SK-N-SH (cell line): ENCODE results near the gene PEX26. TPM values are rescaled to one million over a fixed set of nuclear protein-coding genes. Genes with fewer than 3 reads are reported as not detected.

Source experiments
- CTCF ChIA-PET: fragments of 300-600, 350-600 bp; formaldehyde crosslinking; extraction: SDS; loops from one replicate; lab custom pipeline; 2021; lab: Yijun Ruan, JAX
- POLR2A ChIA-PET: fragments of 350-600 bp; sonication (Branson Sonifier 250); formaldehyde crosslinking; extraction: SDS; loops from one replicate; lab custom pipeline; 2020; ENCODE audit warnings: antibody characterized with exemption, inconsistent platforms; lab: Yijun Ruan, JAX
- DNase-seq: peaks from one replicate; pipeline ENCODE4 v3.0.0; 2012
- H2AFZ ChIP-seq: fragments of 200-600 bp; sonication (generic); 2 replicates; pipeline ENCODE4 v1.8.1; 2016; ENCODE audit warnings: antibody characterized with exemption, mild to moderate bottlenecking, low read depth
- H3F3A ChIP-seq: fragments of 200-600 bp; sonication (generic); replicated peaks from 2 replicates; pipeline ENCODE3; 2016; ENCODE audit warnings: antibody characterized with exemption, mild to moderate bottlenecking; ENCODE audit not compliant: insufficient read depth
- H3K27ac ChIP-seq, 2 experiments: fragments of 200-500 bp in 1 of 2; fragments of 200-600 bp in 1 of 2; sonication (Bioruptor generic) in 1 of 2; sonication (generic), shearing (Covaris generic) in 1 of 2; 2 replicates each; pipeline versions ENCODE4 v1.5.1 to v1.6.1; 2014 to 2016; ENCODE audit warnings: low read depth in 2 of 2, inconsistent platforms in 1 of 2, low read length in 1 of 2, mild to moderate bottlenecking in 1 of 2, mixed read lengths in 1 of 2
- H3K27me3 ChIP-seq: fragments of 200-600 bp; sonication (generic), shearing (Covaris generic); 2 replicates; pipeline ENCODE4 v1.6.1; 2016; ENCODE audit warnings: mixed run types; ENCODE audit not compliant: insufficient read depth
- H3K36me3 ChIP-seq, 2 experiments: fragments of 200-500 bp in 1 of 2; fragments of 200-600 bp in 1 of 2; sonication (Bioruptor generic) in 1 of 2; sonication (generic) in 1 of 2; replicated peaks in 1 of 2; 2 replicates each; pipeline versions ENCODE3 to v1.5.1; 2014 to 2016; ENCODE audit warnings: low read length in 1 of 2, mild to moderate bottlenecking in 1 of 2; ENCODE audit not compliant: insufficient read depth in 2 of 2, control insufficient read depth in 1 of 2
- H3K4me1 ChIP-seq, 2 experiments: fragments of 200-500 bp in 1 of 2; fragments of 200-600 bp in 1 of 2; sonication (Bioruptor generic) in 1 of 2; sonication (generic), shearing (Covaris generic) in 1 of 2; 2 replicates each; pipeline versions ENCODE4 v1.5.1 to v1.6.1; 2014 to 2016; ENCODE audit warnings: low read depth in 1 of 2, low read length in 1 of 2, mixed run types in 1 of 2; ENCODE audit not compliant: insufficient read depth in 2 of 2, control insufficient read depth in 1 of 2
- H3K4me2 ChIP-seq: fragments of 200-600 bp; sonication (generic), shearing (Covaris generic); 2 replicates; pipeline ENCODE4 v1.6.1; 2017; ENCODE audit warnings: mixed run types
- H3K4me3 ChIP-seq, 2 experiments: fragments of 200-500 bp in 1 of 2; fragments of 200-600 bp in 1 of 2; sonication (Bioruptor generic) in 1 of 2; sonication (generic), shearing (Covaris generic) in 1 of 2; 2 replicates each; pipeline versions ENCODE4 v1.5.1 to v1.8.1; 2014 to 2016; ENCODE audit warnings: low read depth in 2 of 2, inconsistent platforms in 1 of 2, low read length in 1 of 2, mild to moderate bottlenecking in 1 of 2, mixed read lengths in 1 of 2, moderate library complexity in 1 of 2
- H3K79me2 ChIP-seq: fragments of 200-600 bp; sonication (generic); 2 replicates; pipeline ENCODE4 v1.8.1; 2017; ENCODE audit warnings: mild to moderate bottlenecking; ENCODE audit not compliant: insufficient read depth
- H3K9ac ChIP-seq: fragments of 200-600 bp; sonication (generic); 2 replicates; pipeline ENCODE4 v1.6.1; 2017; ENCODE audit warnings: mixed run types
- H3K9me2 ChIP-seq: fragments of 200-600 bp; sonication (generic); 2 replicates; pipeline ENCODE4 v1.6.1; 2017; ENCODE audit warnings: mixed run types
- H3K9me3 ChIP-seq: fragments of 200-600 bp; sonication (generic); 2 replicates; pipeline ENCODE4 v1.6.1; 2017; ENCODE audit warnings: mixed run types, mild to moderate bottlenecking, moderate library complexity
- H4K20me1 ChIP-seq: fragments of 200-600 bp; sonication (generic); 2 replicates; pipeline ENCODE4 v1.6.1; 2017; ENCODE audit warnings: mild to moderate bottlenecking, mixed run types; ENCODE audit not compliant: insufficient read depth
- ELF1 ChIP-seq: IDR thresholded peaks from 2 replicates; pipeline ENCODE4 v1.4.0; 2012
- FOSL2 ChIP-seq: IDR thresholded peaks from 2 replicates; pipeline ENCODE4 v1.4.0; 2012; ENCODE audit warnings: low read depth, mild to moderate bottlenecking, moderate library complexity, borderline replicate concordance
- FOXJ3 ChIP-seq: sonication (generic); formaldehyde crosslinking; IDR thresholded peaks from 2 replicates; pipeline ENCODE4 v1.5.1; 2020; ENCODE audit warnings: mild to moderate bottlenecking, missing genetic modification reagents
- GABPA ChIP-seq: IDR thresholded peaks from 2 replicates; pipeline ENCODE4 v1.4.0; 2012; ENCODE audit warnings: low read depth, mild to moderate bottlenecking
- GATA2 ChIP-seq: sonication (generic); formaldehyde crosslinking; IDR thresholded peaks from 2 replicates; pipeline ENCODE4 v1.5.0; 2020; ENCODE audit warnings: mild to moderate bottlenecking, missing genetic modification reagents
- JUND ChIP-seq: IDR thresholded peaks from 2 replicates; pipeline ENCODE4 v1.4.0; 2012
- MAX ChIP-seq: IDR thresholded peaks from 2 replicates; pipeline ENCODE4 v1.4.0; 2012; ENCODE audit warnings: low read depth
- MXI1 ChIP-seq: IDR thresholded peaks from 2 replicates; pipeline ENCODE4 v1.6.1; 2012; ENCODE audit warnings: mild to moderate bottlenecking, low read depth, low read length, improper control_type of control experiment
- RXRA ChIP-seq: IDR thresholded peaks from 2 replicates; pipeline ENCODE4 v1.4.0; 2012; ENCODE audit warnings: low read depth, mild to moderate bottlenecking, borderline replicate concordance
- TAF1 ChIP-seq: IDR thresholded peaks from 2 replicates; pipeline ENCODE4 v1.6.1; 2012; ENCODE audit warnings: low read depth, mild to moderate bottlenecking, low read length, moderate library complexity, borderline replicate concordance
- TEAD4 ChIP-seq: IDR thresholded peaks from 2 replicates; pipeline ENCODE4 v1.4.0; 2012; ENCODE audit warnings: mild to moderate bottlenecking, borderline replicate concordance; ENCODE audit not compliant: insufficient read depth
- YY1 ChIP-seq: IDR thresholded peaks from 2 replicates; pipeline ENCODE4 v1.4.0; 2012; ENCODE audit warnings: low read depth, mild to moderate bottlenecking
- WGBS: methylation state at CpG from one replicate; pipeline ENCODE4 v1.1.6; 2017; ENCODE audit warnings: low lambda C conversion rate; 5-methylcytosine and 5-hydroxymethylcytosine counted together
- polyA plus RNA-seq, 3 experiments: library from polyadenylated mRNA; depleted of rRNA; stranded (reverse); fragments of >200 nt; gene quantifications; 2 replicates each; pipeline ENCODE4 v1.2.3, GENCODE V29; 2012
- TF ChIP-seq, protein P1 (sequence below): IDR thresholded peaks from 2 replicates; pipeline ENCODE4 v1.6.1; 2012; ENCODE audit warnings: mild to moderate bottlenecking, low read depth, low read length, moderate library complexity
- TF ChIP-seq, protein P2 (sequence below): IDR thresholded peaks from 2 replicates; pipeline ENCODE4 v1.4.0; 2012; ENCODE audit warnings: low read depth, borderline replicate concordance
- TF ChIP-seq, protein P3 (sequence below): IDR thresholded peaks from 2 replicates; pipeline ENCODE4; 2012
- TF ChIP-seq, protein P4 (sequence below): fragments of 200-600 bp; sonication (generic); IDR thresholded peaks from 2 replicates; pipeline ENCODE4 v1.6.1; 2017; ENCODE audit warnings: antibody characterized with exemption, mild to moderate bottlenecking, moderate library complexity
- TF ChIP-seq, protein P5 (sequence below): fragments of 150-350 bp; IDR thresholded peaks from 2 replicates; pipeline ENCODE4 v1.6.1; 2016; ENCODE audit warnings: mild to moderate bottlenecking, low read depth, low read length

PEX26 gene
- polyA plus RNA-seq, 1 of the 3 experiments (the other 2 are of a cell fraction), result 13.0 TPM

DNA sequence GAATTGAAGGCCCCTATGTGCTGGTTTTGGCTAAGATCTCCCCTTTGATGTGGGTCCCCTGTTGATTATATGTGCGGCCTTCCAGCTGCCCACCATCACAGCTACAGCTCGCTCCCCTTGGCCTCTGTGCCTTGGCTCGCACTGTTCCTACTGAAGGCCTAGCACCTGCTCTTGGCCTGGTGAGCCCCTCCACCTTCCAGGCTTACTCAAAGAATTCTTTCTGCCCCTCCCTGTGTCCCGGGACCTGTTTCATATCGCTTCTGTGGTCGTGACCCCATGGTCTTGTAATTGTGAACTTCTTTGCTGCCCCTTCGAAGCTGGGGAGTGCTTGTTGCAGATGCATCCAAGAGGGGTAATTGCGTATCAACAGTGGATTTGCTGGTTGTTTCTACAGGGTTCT lies 12.5 kb downstream of the PEX26 start:
- H3K27ac ChIP-seq, result no peak overlapping the region
- H3K79me2 ChIP-seq, result 0 out of 2 replicates have a peak, but pooled peaks cover 5% of the 10 kb centered on the region
- ChIA-PET POLR2A (no interaction called here), CTCF (interaction anchor here (1.2 to 1.6 kb wide), 2 partner anchors 12 to 14 kb away, joined by 3 to 7 read pairs; partner anchors contain the start of gene PEX26)
- H3F3A ChIP-seq, result no peaks in the 10 kb centered on the region
- H3K9me2 ChIP-seq, result no peaks in the 10 kb centered on the region
- DNase-seq, result no peak
- no peak overlapping the region for H2AFZ ChIP-seq
- H3K27me3 ChIP-seq, result no peaks in the 10 kb centered on the region
- H3K4me1 ChIP-seq, result no peaks in the 10 kb centered on the region
- no peak overlapping the region for H3K4me3 ChIP-seq
- H3K9ac ChIP-seq, result no peak overlapping the region
- H4K20me1 ChIP-seq, result no peaks in the 10 kb centered on the region
- 98% methylated on average over 8 of the region's 8 CpGs for WGBS
- H3K4me2 ChIP-seq, result no peak overlapping the region
- peaks cover 22 to 26% of the 10 kb centered on the region in 2 experiments for H3K36me3 ChIP-seq
- H3K9me3 ChIP-seq, result no peaks in the 10 kb centered on the region
- TF ChIP-seq MAX, result no peak
- TF ChIP-seq, protein P1, sequence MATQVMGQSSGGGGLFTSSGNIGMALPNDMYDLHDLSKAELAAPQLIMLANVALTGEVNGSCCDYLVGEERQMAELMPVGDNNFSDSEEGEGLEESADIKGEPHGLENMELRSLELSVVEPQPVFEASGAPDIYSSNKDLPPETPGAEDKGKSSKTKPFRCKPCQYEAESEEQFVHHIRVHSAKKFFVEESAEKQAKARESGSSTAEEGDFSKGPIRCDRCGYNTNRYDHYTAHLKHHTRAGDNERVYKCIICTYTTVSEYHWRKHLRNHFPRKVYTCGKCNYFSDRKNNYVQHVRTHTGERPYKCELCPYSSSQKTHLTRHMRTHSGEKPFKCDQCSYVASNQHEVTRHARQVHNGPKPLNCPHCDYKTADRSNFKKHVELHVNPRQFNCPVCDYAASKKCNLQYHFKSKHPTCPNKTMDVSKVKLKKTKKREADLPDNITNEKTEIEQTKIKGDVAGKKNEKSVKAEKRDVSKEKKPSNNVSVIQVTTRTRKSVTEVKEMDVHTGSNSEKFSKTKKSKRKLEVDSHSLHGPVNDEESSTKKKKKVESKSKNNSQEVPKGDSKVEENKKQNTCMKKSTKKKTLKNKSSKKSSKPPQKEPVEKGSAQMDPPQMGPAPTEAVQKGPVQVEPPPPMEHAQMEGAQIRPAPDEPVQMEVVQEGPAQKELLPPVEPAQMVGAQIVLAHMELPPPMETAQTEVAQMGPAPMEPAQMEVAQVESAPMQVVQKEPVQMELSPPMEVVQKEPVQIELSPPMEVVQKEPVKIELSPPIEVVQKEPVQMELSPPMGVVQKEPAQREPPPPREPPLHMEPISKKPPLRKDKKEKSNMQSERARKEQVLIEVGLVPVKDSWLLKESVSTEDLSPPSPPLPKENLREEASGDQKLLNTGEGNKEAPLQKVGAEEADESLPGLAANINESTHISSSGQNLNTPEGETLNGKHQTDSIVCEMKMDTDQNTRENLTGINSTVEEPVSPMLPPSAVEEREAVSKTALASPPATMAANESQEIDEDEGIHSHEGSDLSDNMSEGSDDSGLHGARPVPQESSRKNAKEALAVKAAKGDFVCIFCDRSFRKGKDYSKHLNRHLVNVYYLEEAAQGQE, result no peak
- TF ChIP-seq, protein P2, sequence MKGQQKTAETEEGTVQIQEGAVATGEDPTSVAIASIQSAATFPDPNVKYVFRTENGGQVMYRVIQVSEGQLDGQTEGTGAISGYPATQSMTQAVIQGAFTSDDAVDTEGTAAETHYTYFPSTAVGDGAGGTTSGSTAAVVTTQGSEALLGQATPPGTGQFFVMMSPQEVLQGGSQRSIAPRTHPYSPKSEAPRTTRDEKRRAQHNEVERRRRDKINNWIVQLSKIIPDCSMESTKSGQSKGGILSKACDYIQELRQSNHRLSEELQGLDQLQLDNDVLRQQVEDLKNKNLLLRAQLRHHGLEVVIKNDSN, result no peak
- TF ChIP-seq ELF1, result no peak
- no peak for TF ChIP-seq RXRA
- TF ChIP-seq, protein P3, sequence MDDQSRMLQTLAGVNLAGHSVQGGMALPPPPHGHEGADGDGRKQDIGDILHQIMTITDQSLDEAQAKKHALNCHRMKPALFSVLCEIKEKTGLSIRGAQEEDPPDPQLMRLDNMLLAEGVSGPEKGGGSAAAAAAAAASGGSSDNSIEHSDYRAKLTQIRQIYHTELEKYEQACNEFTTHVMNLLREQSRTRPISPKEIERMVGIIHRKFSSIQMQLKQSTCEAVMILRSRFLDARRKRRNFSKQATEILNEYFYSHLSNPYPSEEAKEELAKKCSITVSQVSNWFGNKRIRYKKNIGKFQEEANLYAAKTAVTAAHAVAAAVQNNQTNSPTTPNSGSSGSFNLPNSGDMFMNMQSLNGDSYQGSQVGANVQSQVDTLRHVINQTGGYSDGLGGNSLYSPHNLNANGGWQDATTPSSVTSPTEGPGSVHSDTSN, result no peak
- no peak for TF ChIP-seq MXI1
- no peak for TF ChIP-seq YY1
- no peak for TF ChIP-seq TEAD4
- no peak for TF ChIP-seq FOSL2
- no peak for TF ChIP-seq TAF1
- no peak for TF ChIP-seq JUND
- TF ChIP-seq GABPA, result no peak
- no peak for TF ChIP-seq GATA2
- TF ChIP-seq, protein P4, sequence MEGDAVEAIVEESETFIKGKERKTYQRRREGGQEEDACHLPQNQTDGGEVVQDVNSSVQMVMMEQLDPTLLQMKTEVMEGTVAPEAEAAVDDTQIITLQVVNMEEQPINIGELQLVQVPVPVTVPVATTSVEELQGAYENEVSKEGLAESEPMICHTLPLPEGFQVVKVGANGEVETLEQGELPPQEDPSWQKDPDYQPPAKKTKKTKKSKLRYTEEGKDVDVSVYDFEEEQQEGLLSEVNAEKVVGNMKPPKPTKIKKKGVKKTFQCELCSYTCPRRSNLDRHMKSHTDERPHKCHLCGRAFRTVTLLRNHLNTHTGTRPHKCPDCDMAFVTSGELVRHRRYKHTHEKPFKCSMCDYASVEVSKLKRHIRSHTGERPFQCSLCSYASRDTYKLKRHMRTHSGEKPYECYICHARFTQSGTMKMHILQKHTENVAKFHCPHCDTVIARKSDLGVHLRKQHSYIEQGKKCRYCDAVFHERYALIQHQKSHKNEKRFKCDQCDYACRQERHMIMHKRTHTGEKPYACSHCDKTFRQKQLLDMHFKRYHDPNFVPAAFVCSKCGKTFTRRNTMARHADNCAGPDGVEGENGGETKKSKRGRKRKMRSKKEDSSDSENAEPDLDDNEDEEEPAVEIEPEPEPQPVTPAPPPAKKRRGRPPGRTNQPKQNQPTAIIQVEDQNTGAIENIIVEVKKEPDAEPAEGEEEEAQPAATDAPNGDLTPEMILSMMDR, result no peak
- TF ChIP-seq FOXJ3 (CRISPR knock-in tag), result no peak
- TF ChIP-seq, protein P5, sequence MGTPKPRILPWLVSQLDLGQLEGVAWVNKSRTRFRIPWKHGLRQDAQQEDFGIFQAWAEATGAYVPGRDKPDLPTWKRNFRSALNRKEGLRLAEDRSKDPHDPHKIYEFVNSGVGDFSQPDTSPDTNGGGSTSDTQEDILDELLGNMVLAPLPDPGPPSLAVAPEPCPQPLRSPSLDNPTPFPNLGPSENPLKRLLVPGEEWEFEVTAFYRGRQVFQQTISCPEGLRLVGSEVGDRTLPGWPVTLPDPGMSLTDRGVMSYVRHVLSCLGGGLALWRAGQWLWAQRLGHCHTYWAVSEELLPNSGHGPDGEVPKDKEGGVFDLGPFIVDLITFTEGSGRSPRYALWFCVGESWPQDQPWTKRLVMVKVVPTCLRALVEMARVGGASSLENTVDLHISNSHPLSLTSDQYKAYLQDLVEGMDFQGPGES, result no peak
